Measurements from ENCODE around the gene SMIM44. TPM values are rescaled to one million over a fixed set of nuclear protein-coding genes. Genes with fewer than 3 reads are reported as not detected.

Gene SMIM44
- total and polyA plus RNA-seq, 4 donors: not detected

- H3K4me1 ChIP-seq (ENCODE audit: control insufficient read depth in 1 of 2, insufficient read depth in 2 of 2, low read length in 2 of 2): no peaks in the 10 kb centered on the region
- H3K9me3 ChIP-seq (ENCODE audit: control insufficient read depth, low read length): no peaks in the 10 kb centered on the region
- H3K27me3 ChIP-seq (ENCODE audit: control insufficient read depth in 1 of 2, insufficient read depth in 2 of 2, low read length in 1 of 2): no peaks in the 10 kb centered on the region
- H3K36me3 ChIP-seq (ENCODE audit: control insufficient read depth in 1 of 2, insufficient read depth in 2 of 2, low read length in 1 of 2): no peaks in the 10 kb centered on the region
- DNase-seq (no peak), ATAC-seq (ENCODE audit: low FRiP score) (no peak)
- intact Hi-C loops (cut with DNase I): no loop called here
- H3K4me3 ChIP-seq (ENCODE audit: low read length in 2 of 2): no peak overlapping the region
- 93 to 97% methylated on average over 2 of the region's 2 CpGs for WGBS, 2 donors
- H3K27ac ChIP-seq (ENCODE audit: low read depth in 1 of 2, low read length in 2 of 2): no peak overlapping the region
These were observed 5.3 kb downstream of the SMIM44 start for GRCh38 chr19:3477951-3478350.

- Histone ChIP-seq H3K4me3 (ENCODE audit: low read length in 2 of 2) (no peak overlapping the region), H3K4me1 (ENCODE audit: control insufficient read depth in 1 of 2, insufficient read depth in 2 of 2, low read length in 2 of 2) (no peaks in the 10 kb centered on the region), H3K27ac (ENCODE audit: low read depth in 1 of 2, low read length in 2 of 2) (no peak overlapping the region), H3K36me3 (ENCODE audit: control insufficient read depth in 1 of 2, insufficient read depth in 2 of 2, low read length in 1 of 2) (no peaks in the 10 kb centered on the region), H3K27me3 (ENCODE audit: control insufficient read depth in 1 of 2, insufficient read depth in 2 of 2, low read length in 1 of 2) (no peaks in the 10 kb centered on the region), H3K9me3 (ENCODE audit: control insufficient read depth, low read length) (no peaks in the 10 kb centered on the region)
- ATAC-seq (ENCODE audit: low FRiP score) (no peak), DNase-seq (no peak)
- intact Hi-C loops (cut with DNase I): no loop called here
These were observed 5.7 kb downstream of the SMIM44 start for GRCh38 chr19:3477506-3477905.

- no peak for DNase-seq
- H3K27me3 ChIP-seq (ENCODE audit: control insufficient read depth in 1 of 2, insufficient read depth in 2 of 2, low read length in 1 of 2): no peaks in the 10 kb centered on the region
- no peak overlapping the region for H3K27ac ChIP-seq (ENCODE audit: low read depth in 1 of 2, low read length in 2 of 2)
- no peaks in the 10 kb centered on the region for H3K4me1 ChIP-seq (ENCODE audit: control insufficient read depth in 1 of 2, insufficient read depth in 2 of 2, low read length in 2 of 2)
- intact Hi-C loops (cut with DNase I): no loop called here
- H3K9me3 ChIP-seq (ENCODE audit: control insufficient read depth, low read length): no peaks in the 10 kb centered on the region
- no peaks in the 10 kb centered on the region for H3K36me3 ChIP-seq (ENCODE audit: control insufficient read depth in 1 of 2, insufficient read depth in 2 of 2, low read length in 1 of 2)
- no peak overlapping the region for H3K4me3 ChIP-seq (ENCODE audit: low read length in 2 of 2)
- ATAC-seq (ENCODE audit: low FRiP score): no peak
- WGBS, 2 donors: 65 to 89% methylated on average over 2 of the region's 2 CpGs
These were observed 6.4 kb downstream of the SMIM44 start for GRCh38 chr19:3476830-3477229.

- 75 to 83% methylated on average over 4 of the region's 4 CpGs for WGBS, 2 donors
- Histone ChIP-seq H3K27me3 (ENCODE audit: control insufficient read depth in 1 of 2, insufficient read depth in 2 of 2, low read length in 1 of 2) (no peaks in the 10 kb centered on the region), H3K9me3 (ENCODE audit: control insufficient read depth, low read length) (no peaks in the 10 kb centered on the region), H3K36me3 (ENCODE audit: control insufficient read depth in 1 of 2, insufficient read depth in 2 of 2, low read length in 1 of 2) (no peaks in the 10 kb centered on the region), H3K27ac (ENCODE audit: low read depth in 1 of 2, low read length in 2 of 2) (no peak overlapping the region), H3K4me1 (ENCODE audit: control insufficient read depth in 1 of 2, insufficient read depth in 2 of 2, low read length in 2 of 2) (no peaks in the 10 kb centered on the region), H3K4me3 (ENCODE audit: low read length in 2 of 2) (no peak overlapping the region)
- no peak for DNase-seq
- intact Hi-C loops (cut with DNase I): no loop called here
- ATAC-seq (ENCODE audit: low FRiP score): no peak
These were observed 7.8 kb downstream of the SMIM44 start for GRCh38 chr19:3475449-3475848.

GRCh38 chr19:3474614-3475013, 8.6 kb downstream of the SMIM44 start:
- Histone ChIP-seq H3K4me3 (ENCODE audit: low read length in 2 of 2) (no peak overlapping the region), H3K36me3 (ENCODE audit: control insufficient read depth in 1 of 2, insufficient read depth in 2 of 2, low read length in 1 of 2) (no peaks in the 10 kb centered on the region), H3K9me3 (ENCODE audit: control insufficient read depth, low read length) (no peaks in the 10 kb centered on the region), H3K27ac (ENCODE audit: low read depth in 1 of 2, low read length in 2 of 2) (no peak overlapping the region), H3K27me3 (ENCODE audit: control insufficient read depth in 1 of 2, insufficient read depth in 2 of 2, low read length in 1 of 2) (no peaks in the 10 kb centered on the region), H3K4me1 (ENCODE audit: control insufficient read depth in 1 of 2, insufficient read depth in 2 of 2, low read length in 2 of 2) (no peaks in the 10 kb centered on the region)
- 74 to 75% methylated on average over 2 of the region's 2 CpGs for WGBS, 2 donors
- DNase-seq (no peak), ATAC-seq (ENCODE audit: low FRiP score) (no peak)
- intact Hi-C loops (cut with DNase I): loop anchor here (5.0 kb wide), 2 partner anchors 42 to 147 kb away; no protein-coding TSS in a partner anchor

GRCh38 chr19:3474010-3474409, 9.2 kb downstream of the SMIM44 start:
- Histone ChIP-seq H3K27me3 (ENCODE audit: control insufficient read depth in 1 of 2, insufficient read depth in 2 of 2, low read length in 1 of 2) (no peaks in the 10 kb centered on the region), H3K36me3 (ENCODE audit: control insufficient read depth in 1 of 2, insufficient read depth in 2 of 2, low read length in 1 of 2) (no peaks in the 10 kb centered on the region), H3K27ac (ENCODE audit: low read depth in 1 of 2, low read length in 2 of 2) (no peak overlapping the region), H3K4me3 (ENCODE audit: low read length in 2 of 2) (no peak overlapping the region), H3K4me1 (ENCODE audit: control insufficient read depth in 1 of 2, insufficient read depth in 2 of 2, low read length in 2 of 2) (no peaks in the 10 kb centered on the region), H3K9me3 (ENCODE audit: control insufficient read depth, low read length) (no peaks in the 10 kb centered on the region)
- intact Hi-C loops (cut with DNase I): loop anchor here (5.0 kb wide), 2 partner anchors 42 to 147 kb away; no protein-coding TSS in a partner anchor
- 78 to 83% methylated on average over 8 of the region's 8 CpGs for WGBS, 2 donors
- DNase-seq: no peak
- no peak for ATAC-seq (ENCODE audit: low FRiP score)

GRCh38 chr19:3471954-3472655, 11.1 kb downstream of the SMIM44 start:
- ATAC-seq (ENCODE audit: low FRiP score) (peak; percentile 74), DNase-seq (peak; percentile 63 to 88)
- H3K4me1 ChIP-seq (ENCODE audit: control insufficient read depth in 1 of 2, insufficient read depth in 2 of 2, low read length in 2 of 2): no peaks in the 10 kb centered on the region

GRCh38 chr19:3470500-3471128, 12.6 kb downstream of the SMIM44 start:
- H3K4me1 ChIP-seq (ENCODE audit: control insufficient read depth in 1 of 2, insufficient read depth in 2 of 2, low read length in 2 of 2): no peaks in the 10 kb centered on the region
- H3K27ac ChIP-seq (ENCODE audit: low read depth in 1 of 2, low read length in 2 of 2): no peak overlapping the region

More at GRCh38 chr19:3471954-3472655, 11.1 kb downstream of the SMIM44 start:
- no peaks in the 10 kb centered on the region for H3K36me3 ChIP-seq (ENCODE audit: control insufficient read depth in 1 of 2, insufficient read depth in 2 of 2, low read length in 1 of 2)
- no peaks in the 10 kb centered on the region for H3K27me3 ChIP-seq (ENCODE audit: control insufficient read depth in 1 of 2, insufficient read depth in 2 of 2, low read length in 1 of 2)
- intact Hi-C loops (cut with DNase I): loop anchor here (2.0 to 5.0 kb wide), 3 partner anchors 40 to 145 kb away; no protein-coding TSS in a partner anchor
- H3K4me3 ChIP-seq (ENCODE audit: low read length in 2 of 2): no peak overlapping the region
- WGBS, 2 donors: 17% methylated on average over 24 of the region's 24 CpGs
- H3K27ac ChIP-seq (ENCODE audit: low read depth in 1 of 2, low read length in 2 of 2): no peak overlapping the region
- no peaks in the 10 kb centered on the region for H3K9me3 ChIP-seq (ENCODE audit: control insufficient read depth, low read length)

More at GRCh38 chr19:3470500-3471128, 12.6 kb downstream of the SMIM44 start:
- Histone ChIP-seq H3K27me3 (ENCODE audit: control insufficient read depth in 1 of 2, insufficient read depth in 2 of 2, low read length in 1 of 2) (no peaks in the 10 kb centered on the region), H3K4me3 (ENCODE audit: low read length in 2 of 2) (no peak overlapping the region), H3K36me3 (ENCODE audit: control insufficient read depth in 1 of 2, insufficient read depth in 2 of 2, low read length in 1 of 2) (no peaks in the 10 kb centered on the region), H3K9me3 (ENCODE audit: control insufficient read depth, low read length) (no peaks in the 10 kb centered on the region)
- 66% methylated on average over 11 of the region's 11 CpGs for WGBS, 2 donors
- intact Hi-C loops (cut with DNase I): loop anchor here (5.0 kb wide), 2 partner anchors 38 to 143 kb away; no protein-coding TSS in a partner anchor
- DNase-seq: no peak
- no peak for ATAC-seq (ENCODE audit: low FRiP score)

Measured in aorta (tissue), 5 donors.